ENCODE measurements around the gene ADK. TPM values are rescaled to one million over a fixed set of nuclear protein-coding genes. Genes with fewer than 3 reads are reported as not detected.

The ADK gene
- total RNA-seq, 4 donors from 2014 or later, result 42.3 to 46.3 (median 42.9) TPM

DNA sequence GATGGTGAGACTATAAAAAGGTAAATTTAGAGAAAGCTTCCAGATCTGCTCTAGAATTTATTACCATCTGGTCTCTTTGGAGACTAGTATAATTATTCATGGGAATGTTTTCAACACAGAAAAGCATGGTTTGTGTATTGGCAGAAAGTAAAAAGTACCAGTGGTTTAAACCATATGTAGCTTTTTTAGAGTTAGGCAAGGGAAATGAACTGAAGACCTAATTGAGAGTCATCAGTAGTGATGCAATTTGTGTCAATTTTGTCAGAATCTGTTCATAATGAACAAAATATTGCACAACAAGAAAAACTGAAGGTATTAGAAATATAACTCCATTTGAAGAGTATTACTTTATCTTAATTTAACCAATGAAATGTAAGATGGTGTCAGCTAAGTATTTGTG is 181.4 kb downstream of the ADK start:
- no peak for DNase-seq (ENCODE audit: low spot score in 2 of 2)
- TF ChIP-seq, protein P1, sequence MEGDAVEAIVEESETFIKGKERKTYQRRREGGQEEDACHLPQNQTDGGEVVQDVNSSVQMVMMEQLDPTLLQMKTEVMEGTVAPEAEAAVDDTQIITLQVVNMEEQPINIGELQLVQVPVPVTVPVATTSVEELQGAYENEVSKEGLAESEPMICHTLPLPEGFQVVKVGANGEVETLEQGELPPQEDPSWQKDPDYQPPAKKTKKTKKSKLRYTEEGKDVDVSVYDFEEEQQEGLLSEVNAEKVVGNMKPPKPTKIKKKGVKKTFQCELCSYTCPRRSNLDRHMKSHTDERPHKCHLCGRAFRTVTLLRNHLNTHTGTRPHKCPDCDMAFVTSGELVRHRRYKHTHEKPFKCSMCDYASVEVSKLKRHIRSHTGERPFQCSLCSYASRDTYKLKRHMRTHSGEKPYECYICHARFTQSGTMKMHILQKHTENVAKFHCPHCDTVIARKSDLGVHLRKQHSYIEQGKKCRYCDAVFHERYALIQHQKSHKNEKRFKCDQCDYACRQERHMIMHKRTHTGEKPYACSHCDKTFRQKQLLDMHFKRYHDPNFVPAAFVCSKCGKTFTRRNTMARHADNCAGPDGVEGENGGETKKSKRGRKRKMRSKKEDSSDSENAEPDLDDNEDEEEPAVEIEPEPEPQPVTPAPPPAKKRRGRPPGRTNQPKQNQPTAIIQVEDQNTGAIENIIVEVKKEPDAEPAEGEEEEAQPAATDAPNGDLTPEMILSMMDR (IDR thresholded peaks at IDR 0.05), result no peak
- TF ChIP-seq POLR2A (IDR thresholded peaks at IDR 0.05), result no peak
- no peak overlapping the region for H3K4me3 ChIP-seq (ENCODE audit: low read depth, poor library complexity, severe bottlenecking)
- intact Hi-C loops (cut with DNase I; ENCODE audit: low total_unique reads), result no loop called here

- no peak for DNase-seq (ENCODE audit: low spot score in 2 of 2)
- TF ChIP-seq, protein P1 (IDR thresholded peaks at IDR 0.05), result no peak
- no peak for TF ChIP-seq POLR2A (IDR thresholded peaks at IDR 0.05)
- WGBS, 2 donors, result 51 to 58% methylated on average over 2 of the region's 2 CpGs
- intact Hi-C loops (cut with DNase I; ENCODE audit: low total_unique reads), result no loop called here
- no peak overlapping the region for H3K4me3 ChIP-seq (ENCODE audit: low read depth, poor library complexity, severe bottlenecking)
Observed at GRCh38 chr10:74333174-74333573, 182.2 kb downstream of the ADK start.

GRCh38 chr10:74334221-74334620 is 183.2 kb downstream of the ADK start:
- TF ChIP-seq, protein P1 (IDR thresholded peaks at IDR 0.05), result no peak
- no peak for TF ChIP-seq POLR2A (IDR thresholded peaks at IDR 0.05)
- intact Hi-C loops (cut with DNase I; ENCODE audit: low total_unique reads), result no loop called here
- H3K4me3 ChIP-seq (ENCODE audit: low read depth, poor library complexity, severe bottlenecking), result no peak overlapping the region
- no peak for DNase-seq (ENCODE audit: low spot score in 2 of 2)

DNA sequence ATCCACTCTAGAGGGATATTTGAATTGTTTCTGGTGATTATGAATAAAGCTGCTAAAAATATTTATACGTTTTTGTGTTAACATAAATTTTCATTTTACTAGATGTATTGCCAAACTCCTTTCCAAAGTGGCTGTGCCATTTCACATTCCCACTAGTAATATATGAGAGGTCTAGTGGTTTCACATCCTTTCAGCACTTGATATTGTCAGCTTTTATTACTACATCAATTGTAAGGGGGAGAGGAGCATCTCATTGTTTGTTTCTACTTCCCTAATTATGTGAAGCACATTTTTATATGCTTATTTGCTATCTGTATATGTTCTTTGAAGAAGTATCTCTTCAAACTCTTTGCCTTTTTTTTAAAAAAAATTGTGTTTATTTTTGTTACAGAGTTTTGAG is 184.5 kb downstream of the ADK start:
- intact Hi-C loops (cut with DNase I; ENCODE audit: low total_unique reads), result no loop called here
- 69% methylated on average over 1 of the region's 1 CpG for WGBS, 2 donors
- TF ChIP-seq, protein P1 (IDR thresholded peaks at IDR 0.05), result no peak
- TF ChIP-seq POLR2A (IDR thresholded peaks at IDR 0.05), result no peak
- DNase-seq (ENCODE audit: low spot score in 2 of 2), result no peak
- no peak overlapping the region for H3K4me3 ChIP-seq (ENCODE audit: low read depth, poor library complexity, severe bottlenecking)

DNA sequence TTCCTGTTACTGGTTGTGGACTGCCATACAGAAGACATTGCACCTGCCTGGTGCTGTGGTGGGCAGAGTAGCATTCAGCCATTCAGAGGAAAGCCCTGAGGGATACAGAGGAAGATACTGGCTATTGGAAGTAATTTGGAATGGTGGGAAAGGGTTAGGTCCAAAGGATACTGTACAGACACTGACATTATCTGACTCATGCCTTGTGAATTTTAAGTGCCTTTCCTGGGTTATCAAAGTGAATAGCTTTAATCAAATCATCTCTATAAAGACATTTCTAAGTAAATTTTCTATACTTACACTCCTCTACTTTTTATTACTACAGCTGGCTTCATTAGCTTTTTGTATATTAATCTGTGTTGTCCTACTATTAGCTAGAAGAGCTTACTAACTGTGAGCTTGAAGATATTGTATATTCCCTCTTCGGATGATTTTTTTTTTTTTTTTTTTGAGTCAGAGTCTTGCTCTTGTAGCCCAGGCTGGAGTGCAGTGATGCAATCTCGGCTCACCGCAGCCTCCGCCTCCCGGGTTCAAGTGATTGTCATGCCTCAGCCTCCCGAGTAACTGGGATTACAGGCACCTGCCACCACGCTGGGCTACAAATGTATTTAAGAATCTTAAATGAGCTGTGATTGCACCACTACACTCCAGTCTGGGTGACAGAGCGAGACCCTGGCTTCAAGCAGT is 186.5 kb downstream of the ADK start:
- H3K4me3 ChIP-seq (ENCODE audit: low read depth, poor library complexity, severe bottlenecking), result no peak overlapping the region
- intact Hi-C loops (cut with DNase I; ENCODE audit: low total_unique reads), result no loop called here
- DNase-seq (ENCODE audit: low spot score in 2 of 2), result no peak
- TF ChIP-seq, protein P1 (IDR thresholded peaks at IDR 0.05), result no peak
- 91 to 96% methylated on average over 8 of the region's 8 CpGs for WGBS, 2 donors

- DNase-seq (ENCODE audit: low spot score in 2 of 2), result no peak
- intact Hi-C loops (cut with DNase I; ENCODE audit: low total_unique reads), result no loop called here
- 93% methylated on average over 2 of the region's 2 CpGs for WGBS, 2 donors
- no peak overlapping the region for H3K4me3 ChIP-seq (ENCODE audit: low read depth, poor library complexity, severe bottlenecking)
- TF ChIP-seq POLR2A (IDR thresholded peaks at IDR 0.05), result no peak
- TF ChIP-seq, protein P1 (IDR thresholded peaks at IDR 0.05), result no peak
Observed at GRCh38 chr10:74342991-74343390, 192.0 kb downstream of the ADK start.

Measured in lower leg skin (tissue), 4 donors.